GM23338 (cell line): ENCODE results near the gene EMC1. TPM values are rescaled to one million over a fixed set of nuclear protein-coding genes. Genes with fewer than 3 reads are reported as not detected.

Source experiments
- ATAC-seq: fragments of 200-7000 bp; cut with Tn5 transposase; 3 replicates; pipeline ENCODE4 v1.9.1; 2020
- DNase-seq: peaks from one replicate; pipeline ENCODE4 v3.0.0-alpha.2; 2015; ENCODE audit warnings: low spot score
- H2AFZ ChIP-seq: fragments of 200-600 bp; sonication (generic); 2 replicates; pipeline ENCODE4 v1.8.0; 2016; ENCODE audit warnings: antibody characterized with exemption, mild to moderate bottlenecking, moderate library complexity
- H3F3A ChIP-seq: fragments of 200-600 bp; sonication (generic); replicated peaks from 2 replicates; pipeline ENCODE4 v1.8.0; 2017; ENCODE audit warnings: antibody characterized with exemption, mixed run types, low read depth
- H3K27ac ChIP-seq: fragments of 200-600 bp; sonication (generic); 2 replicates; pipeline ENCODE4 v1.6.1; 2016; ENCODE audit warnings: low read depth
- H3K27me3 ChIP-seq: fragments of 200-600 bp; sonication (generic); 2 replicates; pipeline ENCODE4 v1.8.0; 2016; ENCODE audit warnings: mild to moderate bottlenecking, mixed run types, moderate library complexity; ENCODE audit not compliant: insufficient read depth
- H3K36me3 ChIP-seq: fragments of 200-600 bp; sonication (generic); 2 replicates; pipeline ENCODE4 v1.8.0; 2016; ENCODE audit warnings: mild to moderate bottlenecking; ENCODE audit not compliant: insufficient read depth
- H3K4me1 ChIP-seq: fragments of 200-600 bp; sonication (generic); 2 replicates; pipeline ENCODE4 v1.8.0; 2016; ENCODE audit warnings: mild to moderate bottlenecking, moderate library complexity; ENCODE audit not compliant: insufficient read depth
- H3K4me2 ChIP-seq: fragments of 200-600 bp; sonication (generic); 2 replicates; pipeline ENCODE4 v1.7.1; 2017; ENCODE audit warnings: mixed run types
- H3K4me3 ChIP-seq: fragments of 200-600 bp; sonication (generic); 2 replicates; pipeline ENCODE4 v1.6.1; 2016; ENCODE audit warnings: mixed run types
- H3K79me2 ChIP-seq: fragments of 200-600 bp; sonication (generic); replicated peaks from 2 replicates; pipeline ENCODE4 v1.8.0; 2017; ENCODE audit warnings: mild to moderate bottlenecking; ENCODE audit not compliant: insufficient read depth
- H3K9me2 ChIP-seq: fragments of 200-600 bp; sonication (generic); 2 replicates; pipeline ENCODE4 v1.8.0; 2017; ENCODE audit not compliant: insufficient read depth
- H4K20me1 ChIP-seq: fragments of 200-600 bp; sonication (generic); replicated peaks from 2 replicates; pipeline ENCODE4 v1.8.0; 2017; ENCODE audit warnings: mild to moderate bottlenecking; ENCODE audit not compliant: insufficient read depth
- H3K27ac Mint-ChIP-seq: 2 replicates; pipeline ENCODE4 v1.8.0; 2020; ENCODE audit warnings: inconsistent platforms, mild to moderate bottlenecking, moderate library complexity, mixed read lengths
- H3K27me3 Mint-ChIP-seq: 3 replicates; pipeline ENCODE4 v1.8.0; 2022; ENCODE audit warnings: low read depth, mild to moderate bottlenecking, moderate library complexity, mixed read lengths, inconsistent platforms; ENCODE audit not compliant: insufficient read depth, poor library complexity
- H3K36me3 Mint-ChIP-seq: 3 replicates; pipeline ENCODE4 v1.8.0; 2021; ENCODE audit warnings: low read depth, mild to moderate bottlenecking, inconsistent platforms, moderate library complexity, mixed read lengths
- H3K4me1 Mint-ChIP-seq: 3 replicates; pipeline ENCODE4 v1.8.0; 2020; ENCODE audit warnings: mild to moderate bottlenecking, inconsistent platforms, mixed read lengths
- H3K4me3 Mint-ChIP-seq: 3 replicates; pipeline ENCODE4 v1.8.0; 2021; ENCODE audit warnings: moderate library complexity, mild to moderate bottlenecking, inconsistent platforms, mixed read lengths
- H3K9me3 Mint-ChIP-seq: 3 replicates; pipeline ENCODE4 v1.8.0; 2020; ENCODE audit warnings: moderate library complexity, mild to moderate bottlenecking, inconsistent platforms, mixed read lengths
- CREB1 ChIP-seq: fragments of 250-450 bp; sonication (Bioruptor Pico); IDR thresholded peaks from 2 replicates; pipeline ENCODE4 v1.5.0; 2020; ENCODE audit warnings: low read depth, mild to moderate bottlenecking, moderate library complexity
- EZH2 ChIP-seq: fragments of 200-600 bp; sonication (generic); IDR thresholded peaks from one replicate; pipeline ENCODE4 v1.8.0; 2017; ENCODE audit warnings: antibody characterized with exemption, mild to moderate bottlenecking, low read depth; ENCODE audit not compliant: unreplicated experiment
- EZH2phosphoT487 ChIP-seq: fragments of 200-600 bp; sonication (generic); IDR thresholded peaks from one replicate; pipeline ENCODE4 v1.8.1; 2018; ENCODE audit warnings: antibody characterized with exemption; ENCODE audit not compliant: unreplicated experiment
- JUNB ChIP-seq: IDR thresholded peaks from one replicate; pipeline ENCODE4 v1.6.1; 2016; ENCODE audit warnings: antibody characterized with exemption; ENCODE audit not compliant: unreplicated experiment
- NANOG ChIP-seq: IDR thresholded peaks from 2 replicates; pipeline ENCODE4 v1.6.1; 2016; ENCODE audit warnings: antibody characterized with exemption, borderline replicate concordance
- POLR2AphosphoS5 ChIP-seq: IDR thresholded peaks from 2 replicates; pipeline ENCODE4 v1.6.1; 2016; ENCODE audit warnings: antibody characterized with exemption, low read depth
- STAT1 ChIP-seq: IDR thresholded peaks from one replicate; pipeline ENCODE4 v1.6.1; 2016; ENCODE audit warnings: antibody characterized with exemption; ENCODE audit not compliant: unreplicated experiment
- ZNF114 ChIP-seq: fragments of 250-450 bp; sonication (Bioruptor Pico); IDR thresholded peaks from 2 replicates; pipeline ENCODE4 v1.5.0; 2020; ENCODE audit warnings: mild to moderate bottlenecking, moderate library complexity
- ZNF331 ChIP-seq: fragments of 250-450 bp; sonication (Bioruptor Pico); IDR thresholded peaks from 2 replicates; pipeline ENCODE4 v1.5.0; 2020; ENCODE audit warnings: low read depth, mild to moderate bottlenecking, moderate library complexity
- polyA plus RNA-seq: library from polyadenylated mRNA; unstranded; fragments of >200 nt; fragmentation: Nextera tagmentation; extraction: Ambion mirVana; gene quantifications from 2 replicates; pipeline ENCODE4 v1.2.1, GENCODE V29; 2016
- total RNA-seq: library from RNA; depleted of rRNA; stranded (reverse); fragments of >200 nt; shearing (Covaris generic); gene quantifications from 2 replicates; pipeline ENCODE4 v1.2.3, GENCODE V29; 2014
- TF ChIP-seq, protein P1 (sequence below): IDR thresholded peaks from one replicate; pipeline ENCODE4 v1.6.1; 2018; ENCODE audit warnings: antibody characterized with exemption; ENCODE audit not compliant: unreplicated experiment
- TF ChIP-seq, protein P2 (sequence below): fragments of 250-450 bp; sonication (Bioruptor Pico); IDR thresholded peaks from 2 replicates; pipeline ENCODE4 v1.5.0; 2020; ENCODE audit warnings: mild to moderate bottlenecking, moderate library complexity
- TF ChIP-seq, protein P3 (sequence below), 2 experiments: fragments of 200-600 bp in 1 of 2; sonication (generic) in 1 of 2; conservative IDR thresholded peaks; 2 replicates each; pipeline versions ENCODE4 v1.5.1 to v1.6.1; 2016 to 2017; ENCODE audit warnings: antibody characterized with exemption in 2 of 2, low read depth in 2 of 2, mild to moderate bottlenecking in 2 of 2, moderate library complexity in 1 of 2
- TF ChIP-seq, protein P4 (sequence below): IDR thresholded peaks from 2 replicates; pipeline ENCODE4 v1.6.1; 2016; ENCODE audit warnings: antibody characterized with exemption

Gene EMC1
- total and polyA plus RNA-seq, 2 experiments from 2014 or later: 17.6 to 53.0 TPM

DNA sequence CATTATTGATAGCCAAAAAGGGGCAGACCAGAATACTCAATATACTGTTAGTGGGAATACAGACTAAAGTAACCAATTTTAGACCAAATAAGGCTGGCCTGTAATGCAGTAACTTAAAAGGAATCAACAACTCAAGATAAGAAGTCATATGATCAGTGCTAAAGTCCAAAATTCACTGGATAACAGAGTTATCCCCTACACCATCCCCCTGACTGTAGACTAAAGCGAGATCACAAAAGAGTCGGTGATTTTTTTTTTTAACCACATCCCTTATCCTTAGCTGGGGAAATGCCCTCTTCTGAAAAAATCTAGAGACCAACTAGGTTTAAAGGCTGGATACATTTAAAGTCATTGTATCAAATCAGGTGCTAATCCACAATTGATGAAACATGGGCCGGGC lies 48.9 kb downstream of the EMC1 start:
- H3K27ac ChIP-seq: no peak overlapping the region
- no peaks in the 10 kb centered on the region for H3K9me2 ChIP-seq
- H3K36me3 ChIP-seq: peaks cover 30% of the 10 kb centered on the region
- no peak for ATAC-seq
- no peak for DNase-seq
- H3K4me1 ChIP-seq: no peaks in the 10 kb centered on the region; the same call in 1 of the 2 replicates
- TF ChIP-seq EZH2: no peak
- no peak for TF ChIP-seq CREB1 (CRISPR knock-in tag)
- no peak for TF ChIP-seq EZH2phosphoT487
- TF ChIP-seq ZNF114 (CRISPR knock-in tag): no peak
- TF ChIP-seq, protein P1, sequence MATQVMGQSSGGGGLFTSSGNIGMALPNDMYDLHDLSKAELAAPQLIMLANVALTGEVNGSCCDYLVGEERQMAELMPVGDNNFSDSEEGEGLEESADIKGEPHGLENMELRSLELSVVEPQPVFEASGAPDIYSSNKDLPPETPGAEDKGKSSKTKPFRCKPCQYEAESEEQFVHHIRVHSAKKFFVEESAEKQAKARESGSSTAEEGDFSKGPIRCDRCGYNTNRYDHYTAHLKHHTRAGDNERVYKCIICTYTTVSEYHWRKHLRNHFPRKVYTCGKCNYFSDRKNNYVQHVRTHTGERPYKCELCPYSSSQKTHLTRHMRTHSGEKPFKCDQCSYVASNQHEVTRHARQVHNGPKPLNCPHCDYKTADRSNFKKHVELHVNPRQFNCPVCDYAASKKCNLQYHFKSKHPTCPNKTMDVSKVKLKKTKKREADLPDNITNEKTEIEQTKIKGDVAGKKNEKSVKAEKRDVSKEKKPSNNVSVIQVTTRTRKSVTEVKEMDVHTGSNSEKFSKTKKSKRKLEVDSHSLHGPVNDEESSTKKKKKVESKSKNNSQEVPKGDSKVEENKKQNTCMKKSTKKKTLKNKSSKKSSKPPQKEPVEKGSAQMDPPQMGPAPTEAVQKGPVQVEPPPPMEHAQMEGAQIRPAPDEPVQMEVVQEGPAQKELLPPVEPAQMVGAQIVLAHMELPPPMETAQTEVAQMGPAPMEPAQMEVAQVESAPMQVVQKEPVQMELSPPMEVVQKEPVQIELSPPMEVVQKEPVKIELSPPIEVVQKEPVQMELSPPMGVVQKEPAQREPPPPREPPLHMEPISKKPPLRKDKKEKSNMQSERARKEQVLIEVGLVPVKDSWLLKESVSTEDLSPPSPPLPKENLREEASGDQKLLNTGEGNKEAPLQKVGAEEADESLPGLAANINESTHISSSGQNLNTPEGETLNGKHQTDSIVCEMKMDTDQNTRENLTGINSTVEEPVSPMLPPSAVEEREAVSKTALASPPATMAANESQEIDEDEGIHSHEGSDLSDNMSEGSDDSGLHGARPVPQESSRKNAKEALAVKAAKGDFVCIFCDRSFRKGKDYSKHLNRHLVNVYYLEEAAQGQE: no peak
- no peak for TF ChIP-seq STAT1
- TF ChIP-seq, protein P2, sequence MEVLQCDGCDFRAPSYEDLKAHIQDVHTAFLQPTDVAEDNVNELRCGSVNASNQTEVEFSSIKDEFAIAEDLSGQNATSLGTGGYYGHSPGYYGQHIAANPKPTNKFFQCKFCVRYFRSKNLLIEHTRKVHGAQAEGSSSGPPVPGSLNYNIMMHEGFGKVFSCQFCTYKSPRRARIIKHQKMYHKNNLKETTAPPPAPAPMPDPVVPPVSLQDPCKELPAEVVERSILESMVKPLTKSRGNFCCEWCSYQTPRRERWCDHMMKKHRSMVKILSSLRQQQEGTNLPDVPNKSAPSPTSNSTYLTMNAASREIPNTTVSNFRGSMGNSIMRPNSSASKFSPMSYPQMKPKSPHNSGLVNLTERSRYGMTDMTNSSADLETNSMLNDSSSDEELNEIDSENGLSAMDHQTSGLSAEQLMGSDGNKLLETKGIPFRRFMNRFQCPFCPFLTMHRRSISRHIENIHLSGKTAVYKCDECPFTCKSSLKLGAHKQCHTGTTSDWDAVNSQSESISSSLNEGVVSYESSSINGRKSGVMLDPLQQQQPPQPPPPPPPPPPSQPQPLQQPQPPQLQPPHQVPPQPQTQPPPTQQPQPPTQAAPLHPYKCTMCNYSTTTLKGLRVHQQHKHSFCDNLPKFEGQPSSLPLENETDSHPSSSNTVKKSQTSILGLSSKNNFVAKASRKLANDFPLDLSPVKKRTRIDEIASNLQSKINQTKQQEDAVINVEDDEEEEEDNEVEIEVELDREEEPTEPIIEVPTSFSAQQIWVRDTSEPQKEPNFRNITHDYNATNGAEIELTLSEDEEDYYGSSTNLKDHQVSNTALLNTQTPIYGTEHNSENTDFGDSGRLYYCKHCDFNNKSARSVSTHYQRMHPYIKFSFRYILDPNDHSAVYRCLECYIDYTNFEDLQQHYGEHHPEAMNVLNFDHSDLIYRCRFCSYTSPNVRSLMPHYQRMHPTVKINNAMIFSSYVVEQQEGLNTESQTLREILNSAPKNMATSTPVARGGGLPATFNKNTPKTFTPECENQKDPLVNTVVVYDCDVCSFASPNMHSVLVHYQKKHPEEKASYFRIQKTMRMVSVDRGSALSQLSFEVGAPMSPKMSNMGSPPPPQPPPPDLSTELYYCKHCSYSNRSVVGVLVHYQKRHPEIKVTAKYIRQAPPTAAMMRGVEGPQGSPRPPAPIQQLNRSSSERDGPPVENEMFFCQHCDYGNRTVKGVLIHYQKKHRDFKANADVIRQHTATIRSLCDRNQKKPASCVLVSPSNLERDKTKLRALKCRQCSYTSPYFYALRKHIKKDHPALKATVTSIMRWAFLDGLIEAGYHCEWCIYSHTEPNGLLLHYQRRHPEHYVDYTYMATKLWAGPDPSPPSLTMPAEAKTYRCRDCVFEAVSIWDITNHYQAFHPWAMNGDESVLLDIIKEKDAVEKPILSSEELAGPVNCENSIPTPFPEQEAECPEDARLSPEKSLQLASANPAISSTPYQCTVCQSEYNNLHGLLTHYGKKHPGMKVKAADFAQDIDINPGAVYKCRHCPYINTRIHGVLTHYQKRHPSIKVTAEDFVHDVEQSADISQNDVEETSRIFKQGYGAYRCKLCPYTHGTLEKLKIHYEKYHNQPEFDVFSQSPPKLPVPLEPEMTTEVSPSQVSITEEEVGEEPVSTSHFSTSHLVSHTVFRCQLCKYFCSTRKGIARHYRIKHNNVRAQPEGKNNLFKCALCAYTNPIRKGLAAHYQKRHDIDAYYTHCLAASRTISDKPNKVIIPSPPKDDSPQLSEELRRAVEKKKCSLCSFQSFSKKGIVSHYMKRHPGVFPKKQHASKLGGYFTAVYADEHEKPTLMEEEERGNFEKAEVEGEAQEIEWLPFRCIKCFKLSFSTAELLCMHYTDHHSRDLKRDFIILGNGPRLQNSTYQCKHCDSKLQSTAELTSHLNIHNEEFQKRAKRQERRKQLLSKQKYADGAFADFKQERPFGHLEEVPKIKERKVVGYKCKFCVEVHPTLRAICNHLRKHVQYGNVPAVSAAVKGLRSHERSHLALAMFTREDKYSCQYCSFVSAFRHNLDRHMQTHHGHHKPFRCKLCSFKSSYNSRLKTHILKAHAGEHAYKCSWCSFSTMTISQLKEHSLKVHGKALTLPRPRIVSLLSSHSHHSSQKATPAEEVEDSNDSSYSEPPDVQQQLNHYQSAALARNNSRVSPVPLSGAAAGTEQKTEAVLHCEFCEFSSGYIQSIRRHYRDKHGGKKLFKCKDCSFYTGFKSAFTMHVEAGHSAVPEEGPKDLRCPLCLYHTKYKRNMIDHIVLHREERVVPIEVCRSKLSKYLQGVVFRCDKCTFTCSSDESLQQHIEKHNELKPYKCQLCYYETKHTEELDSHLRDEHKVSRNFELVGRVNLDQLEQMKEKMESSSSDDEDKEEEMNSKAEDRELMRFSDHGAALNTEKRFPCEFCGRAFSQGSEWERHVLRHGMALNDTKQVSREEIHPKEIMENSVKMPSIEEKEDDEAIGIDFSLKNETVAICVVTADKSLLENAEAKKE: no peak
- TF ChIP-seq POLR2AphosphoS5: no peak
- TF ChIP-seq, protein P3, sequence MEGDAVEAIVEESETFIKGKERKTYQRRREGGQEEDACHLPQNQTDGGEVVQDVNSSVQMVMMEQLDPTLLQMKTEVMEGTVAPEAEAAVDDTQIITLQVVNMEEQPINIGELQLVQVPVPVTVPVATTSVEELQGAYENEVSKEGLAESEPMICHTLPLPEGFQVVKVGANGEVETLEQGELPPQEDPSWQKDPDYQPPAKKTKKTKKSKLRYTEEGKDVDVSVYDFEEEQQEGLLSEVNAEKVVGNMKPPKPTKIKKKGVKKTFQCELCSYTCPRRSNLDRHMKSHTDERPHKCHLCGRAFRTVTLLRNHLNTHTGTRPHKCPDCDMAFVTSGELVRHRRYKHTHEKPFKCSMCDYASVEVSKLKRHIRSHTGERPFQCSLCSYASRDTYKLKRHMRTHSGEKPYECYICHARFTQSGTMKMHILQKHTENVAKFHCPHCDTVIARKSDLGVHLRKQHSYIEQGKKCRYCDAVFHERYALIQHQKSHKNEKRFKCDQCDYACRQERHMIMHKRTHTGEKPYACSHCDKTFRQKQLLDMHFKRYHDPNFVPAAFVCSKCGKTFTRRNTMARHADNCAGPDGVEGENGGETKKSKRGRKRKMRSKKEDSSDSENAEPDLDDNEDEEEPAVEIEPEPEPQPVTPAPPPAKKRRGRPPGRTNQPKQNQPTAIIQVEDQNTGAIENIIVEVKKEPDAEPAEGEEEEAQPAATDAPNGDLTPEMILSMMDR (conservative IDR thresholded peaks at IDR 0.05; ENCODE audit: low read depth in 2 of 2): no peak
- no peak for TF ChIP-seq ZNF331 (CRISPR knock-in tag)
- TF ChIP-seq NANOG: no peak
- TF ChIP-seq, protein P4, sequence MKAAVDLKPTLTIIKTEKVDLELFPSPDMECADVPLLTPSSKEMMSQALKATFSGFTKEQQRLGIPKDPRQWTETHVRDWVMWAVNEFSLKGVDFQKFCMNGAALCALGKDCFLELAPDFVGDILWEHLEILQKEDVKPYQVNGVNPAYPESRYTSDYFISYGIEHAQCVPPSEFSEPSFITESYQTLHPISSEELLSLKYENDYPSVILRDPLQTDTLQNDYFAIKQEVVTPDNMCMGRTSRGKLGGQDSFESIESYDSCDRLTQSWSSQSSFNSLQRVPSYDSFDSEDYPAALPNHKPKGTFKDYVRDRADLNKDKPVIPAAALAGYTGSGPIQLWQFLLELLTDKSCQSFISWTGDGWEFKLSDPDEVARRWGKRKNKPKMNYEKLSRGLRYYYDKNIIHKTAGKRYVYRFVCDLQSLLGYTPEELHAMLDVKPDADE: no peak
- TF ChIP-seq JUNB: no peak
- no peaks in the 10 kb centered on the region; the same call in 1 of the 2 replicates for H3F3A ChIP-seq
- no peak overlapping the region for H2AFZ ChIP-seq
- Mint-ChIP-seq H3K9me3 (no peaks in the 10 kb centered on the region), H3K27me3 (no peaks in the 10 kb centered on the region), H3K4me1 (peaks cover 5% of the 10 kb centered on the region), H3K4me3 (no peak overlapping the region), H3K36me3 (peaks cover 29% of the 10 kb centered on the region), H3K27ac (no peak overlapping the region)
- H3K4me3 ChIP-seq: no peak overlapping the region
- peaks cover 84% of the 10 kb centered on the region for H4K20me1 ChIP-seq
- no peak overlapping the region for H3K4me2 ChIP-seq
- H3K79me2 ChIP-seq: peaks cover 100% of the 10 kb centered on the region
- no peaks in the 10 kb centered on the region for H3K27me3 ChIP-seq
